HFFc6 (cell line): ENCODE measurements around the gene PRKAG2. TPM values are rescaled to one million over a fixed set of nuclear protein-coding genes. Genes with fewer than 3 reads are reported as not detected.

Experiments
- DNase-seq: peaks from one replicate; pipeline ENCODE4 v3.0.0-alpha.2; 2018
- H3K27ac Mint-ChIP-seq: 2 replicates; pipeline ENCODE4 v1.8.0; 2020; ENCODE audit warnings: mild to moderate bottlenecking, mixed read lengths
- H3K27me3 Mint-ChIP-seq: 2 replicates; pipeline ENCODE4 v1.8.0; 2021; ENCODE audit warnings: mild to moderate bottlenecking, moderate library complexity, mixed read lengths; ENCODE audit not compliant: insufficient read depth
- H3K36me3 Mint-ChIP-seq: 2 replicates; pipeline ENCODE4 v1.8.0; 2021; ENCODE audit warnings: low read depth, mixed read lengths
- H3K4me1 Mint-ChIP-seq: 2 replicates; pipeline ENCODE4 v1.8.0; 2020; ENCODE audit warnings: low read depth, mixed read lengths
- H3K4me3 Mint-ChIP-seq: 2 replicates; pipeline ENCODE4 v1.8.0; 2020; ENCODE audit warnings: mild to moderate bottlenecking, moderate library complexity, mixed read lengths
- H3K9me3 Mint-ChIP-seq: 2 replicates; pipeline ENCODE4 v1.8.0; 2020; ENCODE audit warnings: mild to moderate bottlenecking, mixed read lengths
- CTCF ChIP-seq: fragments of 200-600 bp; sonication (generic); IDR thresholded peaks from 2 replicates; pipeline ENCODE4 v1.5.0; 2021; ENCODE audit warnings: antibody characterized with exemption, mild to moderate bottlenecking
- total RNA-seq, 6 experiments: library from RNA; stranded (reverse); fragmentation: NEBNext Ultra II Directional; extraction: Animal tissue kit (Norgen Biotek cat#: 25700); gene quantifications; 2 replicates in 1 of 6; 3 replicates in 5 of 6; pipeline ENCODE4 v1.2.3, GENCODE V29; 2021

PRKAG2 gene
- total RNA-seq, 6 experiments from 2014 or later, result 15.1 to 19.2 (median 18.4) TPM

- no peak for DNase-seq
- H3K4me1 Mint-ChIP-seq, result peaks cover 16% of the 10 kb centered on the region
- no peak overlapping the region for H3K27ac Mint-ChIP-seq
- no peaks in the 10 kb centered on the region for H3K36me3 Mint-ChIP-seq
- peaks cover 11% of the 10 kb centered on the region for H3K27me3 Mint-ChIP-seq
- no peak for TF ChIP-seq CTCF
- H3K9me3 Mint-ChIP-seq, result no peaks in the 10 kb centered on the region
- no peak overlapping the region for H3K4me3 Mint-ChIP-seq
These were observed 155.2 kb downstream of the PRKAG2 start for GRCh38 chr7:151721694-151722093.

GRCh38 chr7:151721236-151721635 lies 155.7 kb downstream of the PRKAG2 start:
- H3K9me3 Mint-ChIP-seq, result no peaks in the 10 kb centered on the region
- H3K27ac Mint-ChIP-seq, result no peak overlapping the region
- no peaks in the 10 kb centered on the region for H3K36me3 Mint-ChIP-seq
- DNase-seq, result no peak
- TF ChIP-seq CTCF, result no peak
- peaks cover 11% of the 10 kb centered on the region for H3K27me3 Mint-ChIP-seq
- H3K4me3 Mint-ChIP-seq, result no peak overlapping the region
- peaks cover 12% of the 10 kb centered on the region for H3K4me1 Mint-ChIP-seq

DNA sequence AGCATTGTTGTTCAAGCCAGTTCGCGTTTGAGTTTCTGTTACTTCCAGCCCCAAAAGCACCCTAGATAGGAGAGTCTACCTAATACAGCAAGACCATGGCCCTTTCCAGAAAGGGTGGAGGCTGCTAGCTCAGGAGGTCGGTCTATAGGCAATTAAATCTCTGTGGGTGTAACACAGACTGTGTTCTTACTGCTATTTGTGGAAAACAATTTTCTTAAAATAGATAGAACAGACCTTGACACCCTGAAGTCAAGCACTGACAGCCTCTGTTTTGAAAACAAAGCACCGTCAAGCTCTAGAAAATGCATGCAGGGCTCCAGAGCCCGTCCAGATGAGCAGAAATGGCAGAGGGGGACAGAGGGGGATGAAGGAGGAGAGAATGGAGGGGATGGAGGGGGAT lies 156.6 kb downstream of the PRKAG2 start:
- peaks cover 14% of the 10 kb centered on the region for H3K27me3 Mint-ChIP-seq
- no peaks in the 10 kb centered on the region for H3K9me3 Mint-ChIP-seq
- peaks cover 4% of the 10 kb centered on the region; the same call in 1 of the 2 replicates for H3K4me1 Mint-ChIP-seq
- H3K36me3 Mint-ChIP-seq, result no peaks in the 10 kb centered on the region
- TF ChIP-seq CTCF, result no peak
- DNase-seq, result no peak
- H3K27ac Mint-ChIP-seq, result no peak overlapping the region
- no peak overlapping the region for H3K4me3 Mint-ChIP-seq

DNA sequence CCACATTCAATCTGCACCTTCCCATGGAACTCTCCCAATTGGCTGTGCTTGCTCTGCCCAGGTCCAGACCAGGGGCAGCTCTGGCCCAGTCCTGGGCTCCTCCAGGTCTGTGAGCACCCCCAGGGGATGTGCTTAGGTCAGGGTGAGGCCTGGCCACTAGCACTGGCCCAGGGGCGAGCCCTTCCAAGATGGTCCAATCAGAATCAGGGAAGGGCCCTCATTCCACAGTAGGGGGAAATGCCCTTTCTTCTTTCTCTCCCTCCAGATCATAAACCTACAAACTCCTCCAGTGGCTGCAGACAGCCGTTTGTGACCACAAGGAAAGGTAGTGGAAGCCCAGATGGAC lies 157.0 kb downstream of the PRKAG2 start:
- Mint-ChIP-seq H3K27me3 (peaks cover 14% of the 10 kb centered on the region), H3K27ac (no peak overlapping the region), H3K9me3 (no peaks in the 10 kb centered on the region), H3K36me3 (no peaks in the 10 kb centered on the region), H3K4me1 (no peaks in the 10 kb centered on the region; the same call in 1 of the 2 replicates), H3K4me3 (no peak overlapping the region)
- no peak for DNase-seq
- no peak for TF ChIP-seq CTCF

- Mint-ChIP-seq H3K4me1 (no peaks in the 10 kb centered on the region), H3K4me3 (no peak overlapping the region), H3K9me3 (no peaks in the 10 kb centered on the region), H3K27me3 (peaks cover 14% of the 10 kb centered on the region), H3K27ac (no peak overlapping the region), H3K36me3 (no peaks in the 10 kb centered on the region)
- 0 out of 2 replicates have a peak, but pooled peaks have one; percentile 12 for TF ChIP-seq CTCF
- DNase-seq, result no peak
These were observed 157.7 kb downstream of the PRKAG2 start for GRCh38 chr7:151719031-151719896.
